ENCODE results near the gene YPEL5. TPM values are rescaled to one million over a fixed set of nuclear protein-coding genes. Genes with fewer than 3 reads are reported as not detected.
"Not testable (repeated sequence)": the region's sequence is repeated elsewhere in the genome, so short reads cannot be mapped to it uniquely, and the experiment has no call there.

YPEL5 gene
- 10 to 100 TPM; 28.0 to 28.4 TPM for total RNA-seq

DNA sequence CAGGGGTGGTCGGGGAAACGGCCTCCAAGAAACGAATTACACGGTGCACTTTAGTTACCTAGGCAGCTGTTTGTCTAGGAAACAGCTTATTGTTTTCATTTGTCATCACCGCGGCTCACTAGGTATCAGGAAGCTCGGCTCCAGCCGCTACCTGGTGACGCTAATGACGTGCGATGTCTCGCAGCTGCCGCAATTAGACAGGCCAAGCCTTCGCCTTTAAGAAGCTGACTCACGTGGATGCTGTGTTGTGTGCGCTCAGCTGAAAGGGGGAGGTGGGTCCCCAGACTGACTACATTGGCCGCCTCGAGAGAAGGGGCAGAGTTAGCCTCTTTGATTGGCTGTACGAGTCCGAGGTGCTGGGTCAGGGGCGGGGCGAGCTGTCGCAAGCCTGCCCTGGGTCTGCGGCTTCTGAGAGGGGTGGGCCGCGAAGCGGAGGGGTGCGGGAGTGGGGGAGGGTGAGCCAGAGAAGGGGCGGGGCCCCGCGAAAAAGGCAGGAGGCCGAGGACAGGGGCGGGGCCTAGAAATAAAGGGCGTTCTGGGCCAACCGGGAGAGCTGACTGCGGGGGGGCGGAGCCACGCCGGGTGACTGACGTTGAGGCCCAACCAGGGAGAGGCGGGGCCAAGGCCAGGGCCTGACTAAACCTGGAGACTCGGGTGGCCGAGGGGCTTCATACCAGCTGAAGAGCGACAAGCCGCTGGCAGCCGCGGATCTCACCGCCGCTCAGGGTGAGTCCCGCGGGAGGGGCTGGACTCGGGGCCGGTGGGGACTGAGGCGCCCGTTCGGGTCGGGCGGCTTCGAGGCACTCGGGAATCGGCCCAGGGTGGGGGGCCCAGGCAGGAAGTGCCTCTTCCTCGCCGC is at the start of gene YPEL5:
YPEL5 (plus strand) TSS at position 671 of the 859 bp plus-strand sequence. CDS start 9,645 bp downstream, outside the sequence.
- TF ChIP-seq, protein P1, sequence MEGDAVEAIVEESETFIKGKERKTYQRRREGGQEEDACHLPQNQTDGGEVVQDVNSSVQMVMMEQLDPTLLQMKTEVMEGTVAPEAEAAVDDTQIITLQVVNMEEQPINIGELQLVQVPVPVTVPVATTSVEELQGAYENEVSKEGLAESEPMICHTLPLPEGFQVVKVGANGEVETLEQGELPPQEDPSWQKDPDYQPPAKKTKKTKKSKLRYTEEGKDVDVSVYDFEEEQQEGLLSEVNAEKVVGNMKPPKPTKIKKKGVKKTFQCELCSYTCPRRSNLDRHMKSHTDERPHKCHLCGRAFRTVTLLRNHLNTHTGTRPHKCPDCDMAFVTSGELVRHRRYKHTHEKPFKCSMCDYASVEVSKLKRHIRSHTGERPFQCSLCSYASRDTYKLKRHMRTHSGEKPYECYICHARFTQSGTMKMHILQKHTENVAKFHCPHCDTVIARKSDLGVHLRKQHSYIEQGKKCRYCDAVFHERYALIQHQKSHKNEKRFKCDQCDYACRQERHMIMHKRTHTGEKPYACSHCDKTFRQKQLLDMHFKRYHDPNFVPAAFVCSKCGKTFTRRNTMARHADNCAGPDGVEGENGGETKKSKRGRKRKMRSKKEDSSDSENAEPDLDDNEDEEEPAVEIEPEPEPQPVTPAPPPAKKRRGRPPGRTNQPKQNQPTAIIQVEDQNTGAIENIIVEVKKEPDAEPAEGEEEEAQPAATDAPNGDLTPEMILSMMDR (IDR thresholded peaks at IDR 0.05), result no peak
- Mint-ChIP-seq H3K9me3 (no peaks in the 10 kb centered on the region), H3K27ac (peak within 1 kb of the TSS; percentile 98), H3K27me3 (no peaks in the 10 kb centered on the region), H3K36me3 (ENCODE audit: low read depth) (peaks cover 11% of the 10 kb centered on the region), H3K4me1 (ENCODE audit: low read depth) (peaks cover 50% of the 10 kb centered on the region), H3K4me3 (peak within 1 kb of the TSS; percentile 85)
- ATAC-seq (peak; percentile 92), DNase-seq (peak; percentile 99)
- CTCF ChIA-PET, result interaction anchor here (0.8 to 9.1 kb wide), 9 partner anchors 9 to 566 kb away, joined by 3 to 111 read pairs (median 3); no protein-coding TSS in a partner anchor
- POLR2A ChIA-PET, result interaction anchor here (0.6 to 3.4 kb wide), 7 partner anchors 10 to 1004 kb away, joined by 3 to 16 read pairs (median 3); partner anchors contain the start of gene LBH
- intact Hi-C loops (cut with micrococcal nuclease), result loop anchor here (5.0 kb wide), 1 partner anchor 81 kb away; no protein-coding TSS in a partner anchor

DNA sequence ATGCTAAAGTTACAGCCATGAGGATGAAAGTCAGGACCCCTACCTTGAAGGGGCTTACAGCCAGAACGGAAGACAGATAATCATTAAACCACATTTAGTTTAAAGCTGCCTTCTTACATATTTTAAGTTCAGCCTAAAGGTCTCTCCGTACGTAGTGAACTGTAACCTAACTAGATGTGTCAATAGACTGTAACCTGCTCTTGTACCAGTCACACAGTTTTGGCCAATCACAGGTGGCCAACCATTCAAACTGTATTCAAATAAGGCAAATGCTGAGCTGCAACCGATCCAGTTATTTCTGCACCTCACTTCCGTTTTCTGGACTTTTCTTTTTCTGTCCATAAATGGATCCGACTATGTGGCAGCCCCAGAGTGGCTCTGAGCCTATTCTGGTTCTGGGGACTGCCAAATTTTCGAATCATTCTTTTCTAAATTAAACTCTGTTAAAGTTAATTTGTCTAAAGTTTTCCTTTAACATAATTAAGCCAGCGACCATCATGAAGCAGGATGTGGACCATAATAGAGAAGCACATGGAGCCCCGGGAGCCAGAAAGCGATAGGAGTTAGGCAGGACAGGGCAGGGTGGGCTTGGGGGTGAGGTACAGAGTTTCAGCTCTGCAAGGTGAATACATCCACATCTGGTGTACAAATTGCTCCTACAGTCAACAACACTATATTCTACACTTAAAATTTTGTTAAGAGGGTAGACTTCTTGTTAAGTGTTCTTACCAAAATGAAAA is 48.4 kb upstream of the YPEL5 start:
- Mint-ChIP-seq H3K36me3 (ENCODE audit: low read depth) (no peaks in the 10 kb centered on the region), H3K4me3 (no peak overlapping the region), H3K4me1 (ENCODE audit: low read depth) (no peaks in the 10 kb centered on the region), H3K27me3 (peaks cover 14% of the 10 kb centered on the region), H3K27ac (no peak overlapping the region), H3K9me3 (no peaks in the 10 kb centered on the region)
- DNase-seq, result no peak
- ATAC-seq, result no peak
- ChIA-PET POLR2A (no interaction called here), CTCF (interaction anchor here (1.0 kb wide), 1 partner anchor 14 kb away, joined by 3 read pairs; no protein-coding TSS in a partner anchor)
- TF ChIP-seq, protein P1 (IDR thresholded peaks at IDR 0.05), result no peak
- intact Hi-C loops (cut with micrococcal nuclease), result no loop called here

DNA sequence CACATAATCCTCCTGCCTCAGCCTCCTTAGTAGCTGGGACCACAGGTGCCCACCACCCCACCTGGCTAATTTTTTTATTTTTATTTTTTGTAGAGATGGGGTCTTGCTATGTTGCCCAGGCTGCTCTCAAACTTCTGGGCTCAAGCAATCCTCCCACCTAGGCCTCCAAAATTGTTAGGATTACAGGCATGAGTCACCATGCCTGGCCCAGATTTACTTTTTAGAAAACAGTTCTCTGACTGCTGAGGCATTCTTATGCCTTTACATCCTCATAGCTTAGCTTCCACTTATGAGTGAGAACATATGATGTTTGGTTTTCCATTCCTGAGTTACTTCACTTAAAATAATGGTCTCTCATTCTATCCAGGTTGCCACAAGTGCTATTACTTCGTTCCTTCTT is 47.4 kb upstream of the YPEL5 start:
- intact Hi-C loops (cut with micrococcal nuclease); H3K4me1 Mint-ChIP-seq (ENCODE audit: low read depth); H3K9me3 Mint-ChIP-seq; POLR2A ChIA-PET; H3K27ac Mint-ChIP-seq; H3K4me3 Mint-ChIP-seq; H3K36me3 Mint-ChIP-seq (ENCODE audit: low read depth); CTCF ChIA-PET; DNase-seq; ATAC-seq: not testable (repeated sequence)
- peaks cover 14% of the 10 kb centered on the region for H3K27me3 Mint-ChIP-seq

DNA sequence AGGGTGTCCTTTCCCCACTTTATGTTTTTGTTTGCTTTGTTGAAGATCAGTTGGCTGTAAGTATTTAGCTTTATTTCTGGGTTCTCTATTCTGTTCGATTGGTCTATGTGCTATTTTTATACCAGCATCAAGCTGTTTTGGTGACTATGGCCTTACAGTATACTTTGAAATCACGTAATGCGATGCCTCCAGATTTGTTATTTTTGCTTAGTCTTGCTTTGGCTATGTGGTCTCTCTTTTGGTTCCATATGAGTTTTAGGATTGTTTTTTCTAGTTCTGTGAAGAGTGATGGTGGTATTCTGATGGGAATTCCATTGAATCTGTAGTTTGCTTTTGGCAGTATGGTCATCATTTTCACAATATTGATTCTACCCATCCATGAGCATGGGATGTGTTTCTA is 46.1 kb upstream of the YPEL5 start:
- H3K36me3 Mint-ChIP-seq (ENCODE audit: low read depth); ATAC-seq; H3K9me3 Mint-ChIP-seq; DNase-seq; POLR2A ChIA-PET; H3K4me3 Mint-ChIP-seq; H3K4me1 Mint-ChIP-seq (ENCODE audit: low read depth); H3K27ac Mint-ChIP-seq; intact Hi-C loops (cut with micrococcal nuclease): not testable (repeated sequence)
- H3K27me3 Mint-ChIP-seq, result peaks cover 13% of the 10 kb centered on the region
- CTCF ChIA-PET, result interaction anchor here (0.7 to 2.2 kb wide), 2 partner anchors 11 to 28 kb away, joined by 3 to 10 read pairs; no protein-coding TSS in a partner anchor

DNA sequence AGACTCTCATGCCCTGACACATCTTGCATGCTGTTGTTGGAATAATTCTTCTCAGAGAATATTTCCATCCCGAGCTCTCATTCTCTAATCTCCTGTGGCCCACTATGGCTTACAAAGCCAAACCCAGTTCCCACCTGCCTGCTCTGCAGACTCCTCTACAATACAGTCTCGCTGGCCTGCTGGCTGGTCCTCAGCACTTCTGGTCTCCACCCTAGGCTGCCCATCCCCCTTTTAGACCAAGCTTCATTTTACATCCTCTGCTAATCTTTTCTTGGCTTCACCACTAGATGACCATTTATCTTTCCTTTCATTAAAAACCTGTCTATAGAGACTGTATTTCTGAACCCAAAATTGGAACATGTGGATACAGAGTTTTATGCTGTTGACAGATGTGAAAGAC is 42.5 kb upstream of the YPEL5 start:
- ChIA-PET CTCF (interaction anchor here (0.8 kb wide), 1 partner anchor 16 kb away, joined by 3 read pairs; no protein-coding TSS in a partner anchor), POLR2A (no interaction called here)
- intact Hi-C loops (cut with micrococcal nuclease), result no loop called here

More for the DNA sequence above, 42.5 kb upstream of the YPEL5 start:
- H3K27me3 Mint-ChIP-seq, result peaks cover 5% of the 10 kb centered on the region
- no peaks in the 10 kb centered on the region for H3K9me3 Mint-ChIP-seq
- H3K36me3 Mint-ChIP-seq (ENCODE audit: low read depth), result no peaks in the 10 kb centered on the region
- H3K4me1 Mint-ChIP-seq (ENCODE audit: low read depth), result no peaks in the 10 kb centered on the region
- no peak for DNase-seq
- H3K27ac Mint-ChIP-seq, result no peak overlapping the region
- H3K4me3 Mint-ChIP-seq, result no peak overlapping the region
- no peak for ATAC-seq
- TF ChIP-seq, protein P1 (IDR thresholded peaks at IDR 0.05), result no peak

All from activated CD8-positive, alpha-beta T cell treated with anti-CD3 and anti-CD28 coated beads for 36 hours (primary cell).